H1 (cell line): ENCODE data around the gene CHI3L2. TPM values are rescaled to one million over a fixed set of nuclear protein-coding genes. Genes with fewer than 3 reads are reported as not detected.

Experiments
- ATF2 ChIP-seq: IDR thresholded peaks from 2 replicates; pipeline ENCODE4 v1.6.1; 2012; ENCODE audit warnings: low read length, inconsistent platforms
- EGR1 ChIP-seq: IDR thresholded peaks from 2 replicates; pipeline ENCODE4 v1.6.1; 2011; ENCODE audit warnings: low read depth, low read length, borderline replicate concordance
- FOSL1 ChIP-seq: IDR thresholded peaks from 2 replicates; pipeline ENCODE4 v1.6.1; 2011; ENCODE audit warnings: mild to moderate bottlenecking, low read depth, low read length, moderate library complexity; ENCODE audit not compliant: insufficient read depth
- HDAC2 ChIP-seq, 2 experiments: fragments of 300-600 bp in 1 of 2; sonication (generic) in 1 of 2; IDR thresholded peaks; 2 replicates each; pipeline ENCODE4 v1.6.1; 2011 to 2012; ENCODE audit warnings: low read depth in 2 of 2, low read length in 2 of 2, mild to moderate bottlenecking in 2 of 2, moderate library complexity in 2 of 2, borderline replicate concordance in 1 of 2, inconsistent platforms in 1 of 2
- KDM1A ChIP-seq: fragments of 200-600, 300-600 bp; sonication (generic); IDR thresholded peaks from 2 replicates; pipeline ENCODE4 v1.7.1; 2016; ENCODE audit warnings: mild to moderate bottlenecking, low read length, borderline replicate concordance
- SIRT6 ChIP-seq: IDR thresholded peaks from one replicate; pipeline ENCODE4 v1.7.1; 2012; ENCODE audit warnings: low read length, inconsistent platforms
- SP1 ChIP-seq: IDR thresholded peaks from 2 replicates; pipeline ENCODE4 v1.6.1; 2011; ENCODE audit warnings: low read depth, low read length
- SP2 ChIP-seq: IDR thresholded peaks from 2 replicates; pipeline ENCODE4 v1.6.1; 2012; ENCODE audit warnings: mild to moderate bottlenecking, low read length, inconsistent platforms
- TBP ChIP-seq: IDR thresholded peaks from 2 replicates; pipeline ENCODE4 v1.6.1; 2011; ENCODE audit warnings: low read depth, low read length, improper control_type of control experiment
- ZNF274 ChIP-seq: IDR thresholded peaks from 2 replicates; pipeline ENCODE4 v1.7.0; 2012; ENCODE audit warnings: low read length, borderline replicate concordance; ENCODE audit errors: extremely low read depth
- polyA plus RNA-seq, 7 experiments: library from polyadenylated mRNA; depleted of rRNA in 3 of 7; stranded (reverse) in 5 of 7; unstranded in 2 of 7; fragments of >200 nt in 5 of 7; fragments of 200-250 nt in 2 of 7; gene quantifications; 1 replicate in 5 of 7; 2 replicates in 1 of 7; 4 replicates in 1 of 7; pipeline versions ENCODE4 v1.2.1 to v1.2.3, GENCODE V29; 2011 to 2013; ENCODE audit warnings: missing spikeins in 2 of 7, mixed read lengths in 2 of 7
- total RNA-seq: library from RNA; stranded (reverse); fragmentation: NEBNext Ultra II Directional; extraction: Animal tissue kit (Norgen Biotek cat#: 25700); gene quantifications from 2 replicates; pipeline ENCODE4 v1.2.1, GENCODE V29; 2021
- TF ChIP-seq, protein P1 (sequence below): fragments of 300-600 bp; sonication (generic); IDR thresholded peaks from 2 replicates; pipeline ENCODE4 v1.7.1; 2012; ENCODE audit warnings: low read length, moderate library complexity, mild to moderate bottlenecking, inconsistent platforms; ENCODE audit not compliant: insufficient replicate concordance

CHI3L2 gene
- total and polyA plus RNA-seq, 2 of the 8 experiments (the other 6 are each of a cell fraction or from before 2014, with no cell fraction given): not detected

DNA sequence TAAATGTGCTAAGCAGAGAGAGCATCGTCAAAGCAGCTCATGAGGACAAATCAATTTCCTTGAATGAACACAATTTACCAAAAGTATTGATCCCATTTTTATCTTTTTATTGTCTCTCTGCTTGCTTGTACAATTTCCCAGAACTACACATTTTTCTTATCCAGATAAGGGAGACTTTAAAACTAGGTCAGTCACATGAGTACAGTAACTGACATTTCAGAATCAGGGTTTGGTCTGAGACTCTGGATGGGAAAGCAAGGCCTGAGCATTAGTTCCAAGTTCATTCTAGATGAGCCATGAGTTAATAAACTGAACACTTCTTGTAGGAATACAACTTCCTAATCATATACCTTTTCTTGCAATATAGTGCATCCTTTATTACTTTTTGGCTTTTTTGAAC is 15.6 kb upstream of the CHI3L2 start (continued):
- TF ChIP-seq, protein P1, sequence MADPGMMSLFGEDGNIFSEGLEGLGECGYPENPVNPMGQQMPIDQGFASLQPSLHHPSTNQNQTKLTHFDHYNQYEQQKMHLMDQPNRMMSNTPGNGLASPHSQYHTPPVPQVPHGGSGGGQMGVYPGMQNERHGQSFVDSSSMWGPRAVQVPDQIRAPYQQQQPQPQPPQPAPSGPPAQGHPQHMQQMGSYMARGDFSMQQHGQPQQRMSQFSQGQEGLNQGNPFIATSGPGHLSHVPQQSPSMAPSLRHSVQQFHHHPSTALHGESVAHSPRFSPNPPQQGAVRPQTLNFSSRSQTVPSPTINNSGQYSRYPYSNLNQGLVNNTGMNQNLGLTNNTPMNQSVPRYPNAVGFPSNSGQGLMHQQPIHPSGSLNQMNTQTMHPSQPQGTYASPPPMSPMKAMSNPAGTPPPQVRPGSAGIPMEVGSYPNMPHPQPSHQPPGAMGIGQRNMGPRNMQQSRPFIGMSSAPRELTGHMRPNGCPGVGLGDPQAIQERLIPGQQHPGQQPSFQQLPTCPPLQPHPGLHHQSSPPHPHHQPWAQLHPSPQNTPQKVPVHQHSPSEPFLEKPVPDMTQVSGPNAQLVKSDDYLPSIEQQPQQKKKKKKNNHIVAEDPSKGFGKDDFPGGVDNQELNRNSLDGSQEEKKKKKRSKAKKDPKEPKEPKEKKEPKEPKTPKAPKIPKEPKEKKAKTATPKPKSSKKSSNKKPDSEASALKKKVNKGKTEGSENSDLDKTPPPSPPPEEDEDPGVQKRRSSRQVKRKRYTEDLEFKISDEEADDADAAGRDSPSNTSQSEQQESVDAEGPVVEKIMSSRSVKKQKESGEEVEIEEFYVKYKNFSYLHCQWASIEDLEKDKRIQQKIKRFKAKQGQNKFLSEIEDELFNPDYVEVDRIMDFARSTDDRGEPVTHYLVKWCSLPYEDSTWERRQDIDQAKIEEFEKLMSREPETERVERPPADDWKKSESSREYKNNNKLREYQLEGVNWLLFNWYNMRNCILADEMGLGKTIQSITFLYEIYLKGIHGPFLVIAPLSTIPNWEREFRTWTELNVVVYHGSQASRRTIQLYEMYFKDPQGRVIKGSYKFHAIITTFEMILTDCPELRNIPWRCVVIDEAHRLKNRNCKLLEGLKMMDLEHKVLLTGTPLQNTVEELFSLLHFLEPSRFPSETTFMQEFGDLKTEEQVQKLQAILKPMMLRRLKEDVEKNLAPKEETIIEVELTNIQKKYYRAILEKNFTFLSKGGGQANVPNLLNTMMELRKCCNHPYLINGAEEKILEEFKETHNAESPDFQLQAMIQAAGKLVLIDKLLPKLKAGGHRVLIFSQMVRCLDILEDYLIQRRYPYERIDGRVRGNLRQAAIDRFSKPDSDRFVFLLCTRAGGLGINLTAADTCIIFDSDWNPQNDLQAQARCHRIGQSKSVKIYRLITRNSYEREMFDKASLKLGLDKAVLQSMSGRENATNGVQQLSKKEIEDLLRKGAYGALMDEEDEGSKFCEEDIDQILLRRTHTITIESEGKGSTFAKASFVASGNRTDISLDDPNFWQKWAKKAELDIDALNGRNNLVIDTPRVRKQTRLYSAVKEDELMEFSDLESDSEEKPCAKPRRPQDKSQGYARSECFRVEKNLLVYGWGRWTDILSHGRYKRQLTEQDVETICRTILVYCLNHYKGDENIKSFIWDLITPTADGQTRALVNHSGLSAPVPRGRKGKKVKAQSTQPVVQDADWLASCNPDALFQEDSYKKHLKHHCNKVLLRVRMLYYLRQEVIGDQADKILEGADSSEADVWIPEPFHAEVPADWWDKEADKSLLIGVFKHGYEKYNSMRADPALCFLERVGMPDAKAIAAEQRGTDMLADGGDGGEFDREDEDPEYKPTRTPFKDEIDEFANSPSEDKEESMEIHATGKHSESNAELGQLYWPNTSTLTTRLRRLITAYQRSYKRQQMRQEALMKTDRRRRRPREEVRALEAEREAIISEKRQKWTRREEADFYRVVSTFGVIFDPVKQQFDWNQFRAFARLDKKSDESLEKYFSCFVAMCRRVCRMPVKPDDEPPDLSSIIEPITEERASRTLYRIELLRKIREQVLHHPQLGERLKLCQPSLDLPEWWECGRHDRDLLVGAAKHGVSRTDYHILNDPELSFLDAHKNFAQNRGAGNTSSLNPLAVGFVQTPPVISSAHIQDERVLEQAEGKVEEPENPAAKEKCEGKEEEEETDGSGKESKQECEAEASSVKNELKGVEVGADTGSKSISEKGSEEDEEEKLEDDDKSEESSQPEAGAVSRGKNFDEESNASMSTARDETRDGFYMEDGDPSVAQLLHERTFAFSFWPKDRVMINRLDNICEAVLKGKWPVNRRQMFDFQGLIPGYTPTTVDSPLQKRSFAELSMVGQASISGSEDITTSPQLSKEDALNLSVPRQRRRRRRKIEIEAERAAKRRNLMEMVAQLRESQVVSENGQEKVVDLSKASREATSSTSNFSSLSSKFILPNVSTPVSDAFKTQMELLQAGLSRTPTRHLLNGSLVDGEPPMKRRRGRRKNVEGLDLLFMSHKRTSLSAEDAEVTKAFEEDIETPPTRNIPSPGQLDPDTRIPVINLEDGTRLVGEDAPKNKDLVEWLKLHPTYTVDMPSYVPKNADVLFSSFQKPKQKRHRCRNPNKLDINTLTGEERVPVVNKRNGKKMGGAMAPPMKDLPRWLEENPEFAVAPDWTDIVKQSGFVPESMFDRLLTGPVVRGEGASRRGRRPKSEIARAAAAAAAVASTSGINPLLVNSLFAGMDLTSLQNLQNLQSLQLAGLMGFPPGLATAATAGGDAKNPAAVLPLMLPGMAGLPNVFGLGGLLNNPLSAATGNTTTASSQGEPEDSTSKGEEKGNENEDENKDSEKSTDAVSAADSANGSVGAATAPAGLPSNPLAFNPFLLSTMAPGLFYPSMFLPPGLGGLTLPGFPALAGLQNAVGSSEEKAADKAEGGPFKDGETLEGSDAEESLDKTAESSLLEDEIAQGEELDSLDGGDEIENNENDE: no peak
- TF ChIP-seq KDM1A (no peak), HDAC2 (IDR thresholded peaks at IDR 0.05; ENCODE audit: borderline replicate concordance in 1 of 2, low read depth in 2 of 2, low read length in 2 of 2) (no peak), SP2 (no peak), EGR1 (no peak), SP1 (no peak), FOSL1 (no peak), ZNF274 (no peak), SIRT6 (no peak), ATF2 (no peak), TBP (no peak)
